ENCODE measurements around the gene CFAP74.

Gene CFAP74

GRCh38 chr1:1941868-1942752 lies 61.5 kb downstream of the CFAP74 start:
- no peak for DNase-seq
- Histone ChIP-seq H3K36me3 (no peaks in the 10 kb centered on the region), H3K4me3 (ENCODE audit: low read depth, low read length) (no peak overlapping the region), H3K27me3 (ENCODE audit: insufficient read depth, low read depth, severe bottlenecking) (no peaks in the 10 kb centered on the region), H3K27ac (no peak overlapping the region), H3K9me3 (ENCODE audit: severe bottlenecking) (no peaks in the 10 kb centered on the region)
- TF ChIP-seq CTCF (IDR thresholded peaks at IDR 0.05; ENCODE audit: low read depth, low read length), result no peak

- H3K9me3 ChIP-seq (ENCODE audit: severe bottlenecking), result no peaks in the 10 kb centered on the region
- no peaks in the 10 kb centered on the region for H3K36me3 ChIP-seq
- H3K27me3 ChIP-seq (ENCODE audit: insufficient read depth, low read depth, severe bottlenecking), result no peaks in the 10 kb centered on the region
- no peak overlapping the region for H3K27ac ChIP-seq
- no peak overlapping the region for H3K4me3 ChIP-seq (ENCODE audit: low read depth, low read length)
- no peak for TF ChIP-seq CTCF (IDR thresholded peaks at IDR 0.05; ENCODE audit: low read depth, low read length)
- DNase-seq, result no peak
Measured at GRCh38 chr1:1941211-1941841, 62.3 kb downstream of the CFAP74 start.

- Histone ChIP-seq H3K36me3 (no peaks in the 10 kb centered on the region), H3K9me3 (ENCODE audit: severe bottlenecking) (no peaks in the 10 kb centered on the region), H3K27ac (no peak overlapping the region), H3K27me3 (ENCODE audit: insufficient read depth, low read depth, severe bottlenecking) (no peaks in the 10 kb centered on the region), H3K4me3 (ENCODE audit: low read depth, low read length) (no peak overlapping the region)
- DNase-seq, result no peak
- no peak for TF ChIP-seq CTCF (IDR thresholded peaks at IDR 0.05; ENCODE audit: low read depth, low read length)
Measured at GRCh38 chr1:1940123-1940425, 63.5 kb downstream of the CFAP74 start.

GRCh38 chr1:1939296-1940122 lies 64.1 kb downstream of the CFAP74 start:
- Histone ChIP-seq H3K27me3 (ENCODE audit: insufficient read depth, low read depth, severe bottlenecking) (no peaks in the 10 kb centered on the region), H3K27ac (no peak overlapping the region), H3K9me3 (ENCODE audit: severe bottlenecking) (no peaks in the 10 kb centered on the region), H3K4me3 (ENCODE audit: low read depth, low read length) (no peak overlapping the region), H3K36me3 (no peaks in the 10 kb centered on the region)
- no peak for DNase-seq
- no peak for TF ChIP-seq CTCF (IDR thresholded peaks at IDR 0.05; ENCODE audit: low read depth, low read length)

- DNase-seq, result no peak
- Histone ChIP-seq H3K27me3 (ENCODE audit: insufficient read depth, low read depth, severe bottlenecking) (no peaks in the 10 kb centered on the region), H3K36me3 (no peaks in the 10 kb centered on the region), H3K9me3 (ENCODE audit: severe bottlenecking) (peaks cover 3% of the 10 kb centered on the region), H3K27ac (no peak overlapping the region), H3K4me3 (ENCODE audit: low read depth, low read length) (no peak overlapping the region)
- TF ChIP-seq CTCF (IDR thresholded peaks at IDR 0.05; ENCODE audit: low read depth, low read length), result no peak
Measured at GRCh38 chr1:1938613-1939295, 64.8 kb downstream of the CFAP74 start.
